GM23338 (cell line): Measurements from ENCODE around the gene RNF167.

Source experiments
- ETS1 ChIP-seq: IDR thresholded peaks from 2 replicates; pipeline ENCODE4 v1.6.1; 2016; ENCODE audit warnings: antibody characterized with exemption
- EZH2 ChIP-seq: fragments of 200-600 bp; sonication (generic); IDR thresholded peaks from one replicate; pipeline ENCODE4 v1.8.0; 2017; ENCODE audit warnings: antibody characterized with exemption, mild to moderate bottlenecking, low read depth; ENCODE audit not compliant: unreplicated experiment
- EZH2phosphoT487 ChIP-seq: fragments of 200-600 bp; sonication (generic); IDR thresholded peaks from one replicate; pipeline ENCODE4 v1.8.1; 2018; ENCODE audit warnings: antibody characterized with exemption; ENCODE audit not compliant: unreplicated experiment
- JUNB ChIP-seq: IDR thresholded peaks from one replicate; pipeline ENCODE4 v1.6.1; 2016; ENCODE audit warnings: antibody characterized with exemption; ENCODE audit not compliant: unreplicated experiment
- POLR2AphosphoS5 ChIP-seq: IDR thresholded peaks from 2 replicates; pipeline ENCODE4 v1.6.1; 2016; ENCODE audit warnings: antibody characterized with exemption, low read depth
- REST ChIP-seq: IDR thresholded peaks from one replicate; pipeline ENCODE4 v1.6.1; 2018; ENCODE audit warnings: antibody characterized with exemption; ENCODE audit not compliant: unreplicated experiment
- STAT1 ChIP-seq: IDR thresholded peaks from one replicate; pipeline ENCODE4 v1.6.1; 2016; ENCODE audit warnings: antibody characterized with exemption; ENCODE audit not compliant: unreplicated experiment
- ZNF114 ChIP-seq: fragments of 250-450 bp; sonication (Bioruptor Pico); IDR thresholded peaks from 2 replicates; pipeline ENCODE4 v1.5.0; 2020; ENCODE audit warnings: mild to moderate bottlenecking, moderate library complexity
- ZNF331 ChIP-seq: fragments of 250-450 bp; sonication (Bioruptor Pico); IDR thresholded peaks from 2 replicates; pipeline ENCODE4 v1.5.0; 2020; ENCODE audit warnings: low read depth, mild to moderate bottlenecking, moderate library complexity
- TF ChIP-seq, protein P1 (sequence below), 2 experiments: fragments of 200-600 bp in 1 of 2; sonication (generic) in 1 of 2; conservative IDR thresholded peaks; 2 replicates each; pipeline versions ENCODE4 v1.5.1 to v1.6.1; 2016 to 2017; ENCODE audit warnings: antibody characterized with exemption in 2 of 2, low read depth in 2 of 2, mild to moderate bottlenecking in 2 of 2, moderate library complexity in 1 of 2

DNA sequence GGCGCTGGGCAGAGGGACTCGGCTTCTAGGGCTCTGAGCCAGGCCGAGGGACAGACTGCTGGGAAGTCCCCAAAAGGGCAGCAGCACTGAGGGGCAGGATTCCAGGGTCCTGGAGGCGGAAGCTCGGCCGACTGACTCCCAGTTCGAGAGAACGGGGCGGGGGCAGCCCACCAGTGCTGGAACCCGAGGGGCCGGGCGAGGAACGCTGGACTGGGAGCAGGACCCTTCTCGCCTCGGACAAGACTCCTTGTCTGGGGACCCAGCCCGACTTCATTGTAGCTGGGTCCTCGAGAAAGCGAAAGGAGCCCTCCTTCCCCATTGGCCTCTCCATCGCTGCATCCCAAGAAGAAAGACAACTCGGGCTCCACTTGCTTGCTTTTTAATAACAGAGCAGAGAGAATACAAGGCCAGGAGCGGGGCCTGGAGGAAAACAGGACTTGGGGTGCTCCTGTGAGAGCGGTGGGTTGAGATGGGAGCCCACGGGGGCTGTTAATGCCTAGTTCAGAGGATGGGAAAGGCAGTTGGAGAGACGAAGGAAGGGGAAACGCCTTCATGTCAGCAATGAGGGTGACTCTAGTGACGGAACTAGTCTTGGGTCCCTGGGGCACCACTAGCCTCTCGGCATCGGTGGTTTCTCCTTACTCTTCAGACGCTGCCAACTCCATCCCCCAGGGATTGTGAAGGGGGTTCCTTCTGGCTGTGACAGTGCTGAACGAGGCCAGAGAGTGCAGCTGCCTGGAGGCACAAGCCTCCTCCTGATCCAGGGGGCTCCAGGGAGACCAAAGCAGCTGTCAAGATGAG lies 47.9 kb downstream of the RNF167 start:
- TF ChIP-seq, protein P1, sequence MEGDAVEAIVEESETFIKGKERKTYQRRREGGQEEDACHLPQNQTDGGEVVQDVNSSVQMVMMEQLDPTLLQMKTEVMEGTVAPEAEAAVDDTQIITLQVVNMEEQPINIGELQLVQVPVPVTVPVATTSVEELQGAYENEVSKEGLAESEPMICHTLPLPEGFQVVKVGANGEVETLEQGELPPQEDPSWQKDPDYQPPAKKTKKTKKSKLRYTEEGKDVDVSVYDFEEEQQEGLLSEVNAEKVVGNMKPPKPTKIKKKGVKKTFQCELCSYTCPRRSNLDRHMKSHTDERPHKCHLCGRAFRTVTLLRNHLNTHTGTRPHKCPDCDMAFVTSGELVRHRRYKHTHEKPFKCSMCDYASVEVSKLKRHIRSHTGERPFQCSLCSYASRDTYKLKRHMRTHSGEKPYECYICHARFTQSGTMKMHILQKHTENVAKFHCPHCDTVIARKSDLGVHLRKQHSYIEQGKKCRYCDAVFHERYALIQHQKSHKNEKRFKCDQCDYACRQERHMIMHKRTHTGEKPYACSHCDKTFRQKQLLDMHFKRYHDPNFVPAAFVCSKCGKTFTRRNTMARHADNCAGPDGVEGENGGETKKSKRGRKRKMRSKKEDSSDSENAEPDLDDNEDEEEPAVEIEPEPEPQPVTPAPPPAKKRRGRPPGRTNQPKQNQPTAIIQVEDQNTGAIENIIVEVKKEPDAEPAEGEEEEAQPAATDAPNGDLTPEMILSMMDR (conservative IDR thresholded peaks at IDR 0.05; ENCODE audit: low read depth in 2 of 2), result no peak
- TF ChIP-seq REST (no peak), STAT1 (no peak), ETS1 (no peak), EZH2 (no peak), EZH2phosphoT487 (no peak), JUNB (no peak), POLR2AphosphoS5 (no peak), ZNF331 (CRISPR knock-in tag) (no peak), ZNF114 (no peak)
